LNCaP clone FGC (cell line): ENCODE results near the gene ZNF208.
A peak's percentile ranks its signal among the peaks of the same experiment; 100 is the strongest.
"Not testable (repeated sequence)": the region's sequence is repeated elsewhere in the genome, so short reads cannot be mapped to it uniquely, and the experiment has no call there.

Experiments
- DNase-seq: peaks from one replicate; pipeline ENCODE4 v3.0.0-alpha.2; 2011; ENCODE audit warnings: low read depth
- H3K4me3 ChIP-seq: 2 replicates; pipeline ENCODE4 v1.5.1; 2011; ENCODE audit warnings: mild to moderate bottlenecking, low read depth, low read length, control low read depth
- TF ChIP-seq, protein P1 (sequence below): IDR thresholded peaks from 2 replicates; pipeline ENCODE4 v1.5.1; 2012; ENCODE audit warnings: mild to moderate bottlenecking; ENCODE audit not compliant: control insufficient read depth, insufficient read depth; ENCODE audit errors: extremely low read depth

The ZNF208 gene

DNA sequence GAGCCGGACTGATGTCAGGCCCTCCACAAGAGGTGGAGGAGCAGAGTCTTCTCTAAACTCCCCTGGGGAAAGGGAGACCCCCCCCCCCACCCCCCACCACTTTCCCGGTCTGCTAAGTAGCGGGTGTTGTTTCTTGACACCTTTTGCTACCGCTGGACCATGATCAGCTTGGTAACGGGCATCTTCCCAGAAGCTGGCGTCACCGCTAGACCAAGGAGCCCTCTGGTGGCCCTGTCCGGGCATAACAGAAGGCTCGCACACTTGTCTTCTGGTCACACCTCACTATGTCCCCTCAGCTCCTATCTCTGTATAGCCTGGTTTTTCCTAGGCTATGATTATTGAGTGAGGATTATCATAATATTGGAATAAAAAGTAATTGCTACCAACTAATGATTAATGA, 120.7 kb downstream of the ZNF208 start:
- DNase-seq, H3K4me3 ChIP-seq: not testable (repeated sequence)
- TF ChIP-seq, protein P1, sequence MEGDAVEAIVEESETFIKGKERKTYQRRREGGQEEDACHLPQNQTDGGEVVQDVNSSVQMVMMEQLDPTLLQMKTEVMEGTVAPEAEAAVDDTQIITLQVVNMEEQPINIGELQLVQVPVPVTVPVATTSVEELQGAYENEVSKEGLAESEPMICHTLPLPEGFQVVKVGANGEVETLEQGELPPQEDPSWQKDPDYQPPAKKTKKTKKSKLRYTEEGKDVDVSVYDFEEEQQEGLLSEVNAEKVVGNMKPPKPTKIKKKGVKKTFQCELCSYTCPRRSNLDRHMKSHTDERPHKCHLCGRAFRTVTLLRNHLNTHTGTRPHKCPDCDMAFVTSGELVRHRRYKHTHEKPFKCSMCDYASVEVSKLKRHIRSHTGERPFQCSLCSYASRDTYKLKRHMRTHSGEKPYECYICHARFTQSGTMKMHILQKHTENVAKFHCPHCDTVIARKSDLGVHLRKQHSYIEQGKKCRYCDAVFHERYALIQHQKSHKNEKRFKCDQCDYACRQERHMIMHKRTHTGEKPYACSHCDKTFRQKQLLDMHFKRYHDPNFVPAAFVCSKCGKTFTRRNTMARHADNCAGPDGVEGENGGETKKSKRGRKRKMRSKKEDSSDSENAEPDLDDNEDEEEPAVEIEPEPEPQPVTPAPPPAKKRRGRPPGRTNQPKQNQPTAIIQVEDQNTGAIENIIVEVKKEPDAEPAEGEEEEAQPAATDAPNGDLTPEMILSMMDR: peak; percentile 36

DNA sequence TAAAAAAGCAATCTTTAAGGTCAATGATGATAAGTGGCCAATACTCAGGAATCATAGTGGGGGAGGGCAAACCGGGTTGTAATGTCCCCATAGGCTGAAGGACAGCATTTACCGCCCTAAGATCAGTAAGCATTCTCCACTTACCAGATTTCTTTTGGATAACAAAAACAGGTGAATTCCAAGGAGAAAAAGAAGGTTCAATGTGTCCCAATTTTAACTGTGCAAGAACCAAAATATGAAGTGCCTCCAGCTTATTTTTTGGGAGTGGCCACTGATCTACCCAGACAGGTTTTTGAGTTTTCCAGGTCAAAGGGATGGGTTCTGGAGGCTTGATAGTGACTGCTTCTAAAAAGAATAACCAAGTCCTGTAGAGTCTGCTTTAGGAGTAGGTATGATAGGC, 125.2 kb downstream of the ZNF208 start:
- not testable (repeated sequence) for H3K4me3 ChIP-seq, DNase-seq

GRCh38 chr19:21884786-21885185, 126.0 kb downstream of the ZNF208 start:
- not testable (repeated sequence) for H3K4me3 ChIP-seq, DNase-seq

GRCh38 chr19:21883516-21883915, 127.2 kb downstream of the ZNF208 start:
- DNase-seq: no peak
- TF ChIP-seq, protein P1: no peak
- H3K4me3 ChIP-seq: no peak overlapping the region
